ENCODE measurements around the gene ALDH1L2.
A peak's percentile ranks its signal among the peaks of the same experiment; 100 is the strongest.

Gene ALDH1L2

DNA sequence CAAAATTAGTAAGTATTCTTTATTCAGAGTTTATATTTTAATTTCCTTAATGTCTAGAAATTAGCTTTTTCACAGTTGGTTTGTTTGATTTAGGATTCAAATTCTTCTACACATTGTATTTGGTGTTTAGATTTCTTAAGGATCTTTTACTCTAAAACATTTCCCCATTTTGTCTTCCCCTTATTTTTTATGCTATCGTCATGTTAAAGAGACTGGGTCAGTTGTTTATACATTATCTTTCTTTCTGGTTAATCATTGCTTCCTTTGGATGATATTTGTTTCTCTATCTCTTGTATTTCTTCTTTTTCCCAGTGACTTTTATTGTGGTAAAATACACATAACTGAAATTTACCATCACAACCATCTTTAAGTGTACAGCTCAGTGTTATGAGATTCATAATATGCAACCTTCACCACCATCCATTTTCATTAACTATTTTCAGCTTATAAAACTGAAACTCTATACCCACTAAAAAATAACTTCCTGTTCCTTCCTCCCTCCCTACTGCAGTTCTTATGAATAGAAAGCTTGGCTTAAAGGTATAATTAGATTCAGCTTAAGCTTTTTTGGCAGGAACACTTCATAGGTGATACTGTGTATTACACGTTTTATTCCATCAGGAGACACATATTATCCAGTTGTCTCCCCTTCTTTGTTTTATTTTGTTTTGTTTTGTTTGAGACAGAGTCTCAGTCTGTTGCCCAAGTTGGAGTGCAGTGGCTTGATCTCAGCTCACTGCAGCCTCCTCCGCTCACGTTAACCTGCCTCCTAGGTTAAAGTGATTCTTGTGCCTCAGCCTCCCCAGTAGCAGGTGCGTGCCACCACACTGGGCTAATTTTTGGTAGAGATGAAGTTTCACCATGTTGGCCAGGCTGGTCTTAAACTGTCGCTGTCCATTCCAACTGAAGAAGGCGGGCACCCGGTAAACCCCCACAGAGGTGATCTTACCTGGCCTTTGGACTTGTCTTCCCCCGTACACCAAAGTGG lies 53.1 kb downstream of the ALDH1L2 start:
- H3K4me3 ChIP-seq (ENCODE audit: low read length) = no peak overlapping the region
- H3K36me3 ChIP-seq (ENCODE audit: control insufficient read depth, insufficient read depth, low read length, severe bottlenecking) = peaks cover 89% of the 10 kb centered on the region
- no peaks in the 10 kb centered on the region for H3K27me3 ChIP-seq (replicated peaks; ENCODE audit: control insufficient read depth, insufficient read depth, low read length)
- H3K4me1 ChIP-seq (ENCODE audit: control insufficient read depth, insufficient read depth, low read length) = peaks cover 6% of the 10 kb centered on the region
- DNase-seq (ENCODE audit: low read depth) = no peak
- no peaks in the 10 kb centered on the region for H3K9me3 ChIP-seq (ENCODE audit: control insufficient read depth, low read length)
- no peak overlapping the region for H3K9ac ChIP-seq (ENCODE audit: low read length)

DNA sequence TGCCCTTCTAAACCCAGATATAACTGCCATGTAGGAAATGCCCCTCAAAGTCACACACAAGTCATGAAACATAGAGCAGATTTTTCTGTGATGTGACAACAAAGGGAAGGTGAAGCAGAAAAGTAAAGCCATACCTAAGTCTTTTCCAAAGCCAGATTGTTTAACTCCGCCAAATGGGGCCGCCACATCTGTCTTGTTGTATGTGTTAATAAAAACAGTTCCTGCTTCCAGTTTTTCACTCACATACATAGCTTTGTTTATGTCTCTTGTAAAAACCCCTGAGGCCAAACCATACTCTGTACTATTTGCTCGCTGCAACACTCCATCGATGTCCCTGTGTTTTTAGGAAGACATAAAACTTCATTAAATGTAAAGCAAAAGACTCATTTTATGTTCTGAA lies 57.8 kb downstream of the ALDH1L2 start:
- Histone ChIP-seq H3K9ac (ENCODE audit: low read length) (peak overlapping the region; percentile 22), H3K4me1 (ENCODE audit: control insufficient read depth, insufficient read depth, low read length) (peaks cover 21% of the 10 kb centered on the region), H3K27me3 (replicated peaks; ENCODE audit: control insufficient read depth, insufficient read depth, low read length) (no peaks in the 10 kb centered on the region), H3K4me3 (ENCODE audit: low read length) (peak overlapping the region; percentile 7), H3K36me3 (ENCODE audit: control insufficient read depth, insufficient read depth, low read length, severe bottlenecking) (peaks cover 90% of the 10 kb centered on the region), H3K9me3 (ENCODE audit: control insufficient read depth, low read length) (no peaks in the 10 kb centered on the region)
- DNase-seq (ENCODE audit: low read depth) = peak; percentile 48

DNA sequence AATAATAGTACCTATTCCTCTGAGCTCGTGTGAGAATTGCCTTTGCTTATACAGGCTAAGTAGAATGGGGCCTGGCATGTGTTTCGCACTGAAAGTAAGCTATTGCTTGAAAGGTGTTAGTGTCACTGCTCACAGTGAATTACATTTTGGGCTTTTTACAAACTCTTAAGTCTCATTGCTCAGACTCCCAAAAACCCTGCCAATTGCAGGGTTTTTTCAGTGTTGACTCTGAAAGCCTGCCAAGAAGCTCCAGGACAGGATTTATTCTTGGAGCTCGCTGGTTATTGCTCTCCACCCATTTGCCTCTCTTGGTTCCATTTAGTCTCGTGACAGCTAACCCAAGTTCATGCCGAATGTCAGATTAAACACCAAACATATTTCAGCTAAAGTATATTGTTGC lies 58.4 kb downstream of the ALDH1L2 start:
- Histone ChIP-seq H3K27me3 (replicated peaks; ENCODE audit: control insufficient read depth, insufficient read depth, low read length) (no peaks in the 10 kb centered on the region), H3K9ac (ENCODE audit: low read length) (peak overlapping the region; percentile 22), H3K9me3 (ENCODE audit: control insufficient read depth, low read length) (no peaks in the 10 kb centered on the region), H3K36me3 (ENCODE audit: control insufficient read depth, insufficient read depth, low read length, severe bottlenecking) (peaks cover 84% of the 10 kb centered on the region), H3K4me3 (ENCODE audit: low read length) (peak overlapping the region; percentile 7), H3K4me1 (ENCODE audit: control insufficient read depth, insufficient read depth, low read length) (peaks cover 21% of the 10 kb centered on the region)
- DNase-seq (ENCODE audit: low read depth) = peak; percentile 93

DNA sequence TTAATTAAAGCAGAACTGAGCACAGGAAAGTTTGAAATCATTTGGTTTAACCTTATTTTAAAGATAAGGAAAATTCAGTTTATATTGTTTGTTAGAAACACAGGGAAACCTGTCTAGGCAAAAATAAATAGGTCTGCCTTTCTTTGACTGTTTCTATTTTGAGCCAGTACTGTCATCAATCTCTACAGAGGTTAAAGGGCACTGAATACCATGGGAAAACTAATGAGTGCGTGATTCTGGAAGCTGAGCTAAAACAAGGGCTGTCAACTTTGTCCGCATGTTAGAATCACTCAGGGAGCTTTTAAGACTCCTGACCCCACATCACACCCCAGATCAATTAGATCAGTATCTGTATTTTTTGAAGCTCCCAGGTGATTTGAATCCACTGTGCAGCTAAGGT lies 59.3 kb downstream of the ALDH1L2 start:
- Histone ChIP-seq H3K4me1 (ENCODE audit: control insufficient read depth, insufficient read depth, low read length) (peaks cover 21% of the 10 kb centered on the region), H3K4me3 (ENCODE audit: low read length) (no peak overlapping the region), H3K36me3 (ENCODE audit: control insufficient read depth, insufficient read depth, low read length, severe bottlenecking) (peaks cover 84% of the 10 kb centered on the region), H3K9me3 (ENCODE audit: control insufficient read depth, low read length) (no peaks in the 10 kb centered on the region), H3K27me3 (replicated peaks; ENCODE audit: control insufficient read depth, insufficient read depth, low read length) (no peaks in the 10 kb centered on the region), H3K9ac (ENCODE audit: low read length) (no peak overlapping the region)
- DNase-seq (ENCODE audit: low read depth) = no peak

DNA sequence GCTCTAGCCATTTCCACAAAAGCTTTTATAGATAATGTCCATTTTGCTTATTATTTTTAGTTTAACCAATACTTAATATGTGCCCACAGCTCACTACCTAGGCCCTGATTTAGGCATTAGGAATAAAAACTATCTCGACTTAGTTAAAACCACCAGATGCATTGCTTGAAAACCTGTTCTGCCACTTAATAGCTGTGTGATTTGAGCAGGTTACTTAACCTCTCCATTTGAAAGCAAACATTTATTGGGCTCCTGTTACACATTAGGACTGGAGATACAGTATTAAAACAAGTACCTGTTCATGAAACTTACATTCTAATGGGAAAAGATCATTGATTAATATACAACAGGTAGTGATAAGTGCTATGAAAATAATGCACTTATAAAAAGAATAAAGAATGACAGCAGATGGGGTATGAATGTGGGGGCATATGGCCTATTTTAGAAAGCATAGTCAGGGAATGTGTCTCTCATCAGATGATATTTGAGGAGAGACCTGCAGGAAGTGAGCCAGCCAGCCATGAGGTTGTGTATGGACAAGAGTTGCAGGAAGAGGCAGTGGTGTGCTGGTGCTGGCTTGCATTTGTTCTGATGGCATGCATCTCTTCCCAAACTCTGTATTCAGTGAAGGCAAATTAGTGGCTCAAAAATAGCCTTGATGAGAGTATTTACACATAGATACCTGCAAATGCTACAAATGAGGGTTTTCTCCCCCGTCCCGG lies 63.9 kb downstream of the ALDH1L2 start:
- Histone ChIP-seq H3K36me3 (ENCODE audit: control insufficient read depth, insufficient read depth, low read length, severe bottlenecking) (peaks cover 82% of the 10 kb centered on the region), H3K27me3 (replicated peaks; ENCODE audit: control insufficient read depth, insufficient read depth, low read length) (no peaks in the 10 kb centered on the region), H3K4me1 (ENCODE audit: control insufficient read depth, insufficient read depth, low read length) (peaks cover 9% of the 10 kb centered on the region), H3K9ac (ENCODE audit: low read length) (no peak overlapping the region), H3K4me3 (ENCODE audit: low read length) (no peak overlapping the region), H3K9me3 (ENCODE audit: control insufficient read depth, low read length) (no peaks in the 10 kb centered on the region)
- no peak for DNase-seq (ENCODE audit: low read depth)

DNA sequence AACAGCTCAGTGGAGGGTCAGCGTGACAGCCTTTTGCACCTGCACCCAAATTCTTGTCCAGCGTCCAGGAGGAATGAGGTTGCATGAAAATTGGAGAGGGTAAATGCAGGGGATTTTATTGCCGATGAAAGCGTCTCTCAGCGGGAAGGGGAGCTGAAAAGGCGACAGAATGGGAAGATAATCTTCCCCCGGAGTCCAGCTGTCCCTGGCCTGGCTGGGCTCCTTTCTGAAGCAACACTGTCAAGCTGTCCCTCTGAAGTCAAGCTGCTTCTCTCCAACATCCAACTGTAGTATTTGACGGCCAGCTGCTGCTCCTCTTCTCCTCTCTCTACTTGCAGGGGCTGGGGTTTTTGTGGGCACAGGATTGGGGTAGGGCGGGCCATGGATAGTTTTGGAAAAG lies 65.5 kb downstream of the ALDH1L2 start:
- Histone ChIP-seq H3K4me1 (ENCODE audit: control insufficient read depth, insufficient read depth, low read length) (no peaks in the 10 kb centered on the region), H3K9me3 (ENCODE audit: control insufficient read depth, low read length) (peaks cover under 1% of the 10 kb centered on the region), H3K9ac (ENCODE audit: low read length) (no peak overlapping the region), H3K36me3 (ENCODE audit: control insufficient read depth, insufficient read depth, low read length, severe bottlenecking) (peaks cover 78% of the 10 kb centered on the region), H3K27me3 (replicated peaks; ENCODE audit: control insufficient read depth, insufficient read depth, low read length) (no peaks in the 10 kb centered on the region), H3K4me3 (ENCODE audit: low read length) (no peak overlapping the region)
- no peak for DNase-seq (ENCODE audit: low read depth)

DNA sequence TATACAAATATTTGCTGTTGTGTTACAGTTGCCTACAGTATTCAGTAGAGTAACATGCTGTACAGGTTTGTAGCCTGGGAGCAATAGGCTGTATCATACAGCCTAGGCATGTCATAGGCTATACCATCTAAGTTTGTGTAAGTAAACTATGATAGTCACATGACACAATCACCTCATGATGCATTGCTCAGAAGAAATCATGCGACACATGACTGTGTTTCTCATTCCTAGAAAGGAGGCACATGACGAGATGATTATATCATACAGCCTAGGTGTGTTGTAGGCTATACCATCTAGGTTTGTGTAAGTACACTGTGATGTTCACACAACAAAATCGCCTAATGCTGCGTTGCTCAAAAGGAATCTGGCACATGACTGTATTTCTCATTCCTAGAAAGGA lies 66.2 kb downstream of the ALDH1L2 start:
- no peak for DNase-seq (ENCODE audit: low read depth)
- no peak overlapping the region for H3K4me3 ChIP-seq (ENCODE audit: low read length)
- no peaks in the 10 kb centered on the region for H3K27me3 ChIP-seq (replicated peaks; ENCODE audit: control insufficient read depth, insufficient read depth, low read length)
- H3K9ac ChIP-seq (ENCODE audit: low read length) = no peak overlapping the region
- peaks cover 6% of the 10 kb centered on the region for H3K9me3 ChIP-seq (ENCODE audit: control insufficient read depth, low read length)
- H3K4me1 ChIP-seq (ENCODE audit: control insufficient read depth, insufficient read depth, low read length) = no peaks in the 10 kb centered on the region
- peaks cover 78% of the 10 kb centered on the region for H3K36me3 ChIP-seq (ENCODE audit: control insufficient read depth, insufficient read depth, low read length, severe bottlenecking)

DNA sequence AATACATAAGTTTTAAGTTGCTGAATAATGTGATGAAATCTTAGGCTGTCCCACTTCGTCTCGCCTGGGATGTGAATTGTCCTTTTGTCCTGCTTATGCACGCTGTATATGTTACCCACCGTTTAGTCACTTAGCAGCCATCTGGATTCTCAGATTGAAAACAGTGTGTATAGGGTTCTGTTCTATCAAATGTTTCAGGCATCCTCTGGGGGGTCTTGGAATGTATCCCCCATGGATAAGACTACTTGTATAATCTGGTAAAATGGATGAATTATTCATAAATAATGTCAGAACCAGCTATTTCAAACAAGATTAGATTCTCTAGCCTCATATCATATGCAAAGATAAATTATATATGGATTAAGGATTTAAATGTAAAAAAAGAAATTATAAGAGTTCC lies 68.7 kb downstream of the ALDH1L2 start:
- H3K4me3 ChIP-seq (ENCODE audit: low read length) = no peak overlapping the region
- peaks cover 14% of the 10 kb centered on the region for H3K9me3 ChIP-seq (ENCODE audit: control insufficient read depth, low read length)

DNA sequence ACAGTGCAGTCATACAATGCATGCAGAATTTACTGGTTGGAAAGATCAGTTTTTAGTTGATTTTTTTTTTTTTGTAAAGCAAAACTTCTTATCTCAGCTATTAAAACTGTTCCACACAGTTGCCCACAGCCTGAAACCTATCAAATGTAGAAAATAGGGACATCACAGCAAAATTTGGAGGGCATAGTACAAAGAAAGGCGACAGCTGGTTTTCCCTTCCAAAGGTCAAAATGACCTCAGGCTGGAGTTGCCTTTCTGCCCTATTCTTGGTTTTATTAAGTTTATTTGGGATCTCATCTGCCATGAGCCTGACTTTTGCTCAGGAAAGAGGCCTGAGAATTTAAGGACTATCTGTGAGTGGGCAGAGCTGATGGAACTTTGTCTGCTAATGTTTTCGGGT lies 69.7 kb downstream of the ALDH1L2 start:
- H3K4me1 ChIP-seq (ENCODE audit: control insufficient read depth, insufficient read depth, low read length) = no peaks in the 10 kb centered on the region
- no peak overlapping the region for H3K9ac ChIP-seq (ENCODE audit: low read length)
- no peak overlapping the region for H3K4me3 ChIP-seq (ENCODE audit: low read length)
- H3K36me3 ChIP-seq (ENCODE audit: control insufficient read depth, insufficient read depth, low read length, severe bottlenecking) = peaks cover 65% of the 10 kb centered on the region
- H3K27me3 ChIP-seq (replicated peaks; ENCODE audit: control insufficient read depth, insufficient read depth, low read length) = no peaks in the 10 kb centered on the region
- no peak for DNase-seq (ENCODE audit: low read depth)
- H3K9me3 ChIP-seq (ENCODE audit: control insufficient read depth, low read length) = peaks cover 19% of the 10 kb centered on the region

More for the DNA sequence above, 68.7 kb downstream of the ALDH1L2 start:
- Histone ChIP-seq H3K27me3 (replicated peaks; ENCODE audit: control insufficient read depth, insufficient read depth, low read length) (no peaks in the 10 kb centered on the region), H3K9ac (ENCODE audit: low read length) (no peak overlapping the region), H3K36me3 (ENCODE audit: control insufficient read depth, insufficient read depth, low read length, severe bottlenecking) (peaks cover 74% of the 10 kb centered on the region), H3K4me1 (ENCODE audit: control insufficient read depth, insufficient read depth, low read length) (no peaks in the 10 kb centered on the region)
- no peak for DNase-seq (ENCODE audit: low read depth)

DNA sequence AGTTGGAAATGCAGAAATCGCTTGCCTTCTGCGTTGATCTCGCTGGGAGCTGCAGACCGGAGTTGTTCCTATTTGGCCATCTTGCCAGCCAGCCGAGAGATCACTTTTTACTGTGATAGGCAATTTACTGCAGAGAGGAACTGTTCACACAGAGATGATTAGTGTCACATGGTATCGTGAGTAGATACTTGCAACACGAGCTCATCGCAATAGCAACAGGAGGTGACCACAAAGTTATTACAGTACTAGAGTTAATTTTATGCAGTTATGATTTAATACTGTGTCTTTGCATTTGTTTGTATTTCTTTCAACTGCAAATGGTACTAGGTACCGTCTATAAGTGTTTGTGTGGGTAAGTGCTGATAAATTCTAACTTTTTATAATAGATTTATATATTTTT lies 70.4 kb downstream of the ALDH1L2 start:
- no peaks in the 10 kb centered on the region for H3K4me1 ChIP-seq (ENCODE audit: control insufficient read depth, insufficient read depth, low read length)
- peaks cover 58% of the 10 kb centered on the region for H3K36me3 ChIP-seq (ENCODE audit: control insufficient read depth, insufficient read depth, low read length, severe bottlenecking)
- no peak overlapping the region for H3K4me3 ChIP-seq (ENCODE audit: low read length)
- no peaks in the 10 kb centered on the region for H3K27me3 ChIP-seq (replicated peaks; ENCODE audit: control insufficient read depth, insufficient read depth, low read length)
- peaks cover 19% of the 10 kb centered on the region for H3K9me3 ChIP-seq (ENCODE audit: control insufficient read depth, low read length)
- DNase-seq (ENCODE audit: low read depth) = no peak
- H3K9ac ChIP-seq (ENCODE audit: low read length) = no peak overlapping the region

DNA sequence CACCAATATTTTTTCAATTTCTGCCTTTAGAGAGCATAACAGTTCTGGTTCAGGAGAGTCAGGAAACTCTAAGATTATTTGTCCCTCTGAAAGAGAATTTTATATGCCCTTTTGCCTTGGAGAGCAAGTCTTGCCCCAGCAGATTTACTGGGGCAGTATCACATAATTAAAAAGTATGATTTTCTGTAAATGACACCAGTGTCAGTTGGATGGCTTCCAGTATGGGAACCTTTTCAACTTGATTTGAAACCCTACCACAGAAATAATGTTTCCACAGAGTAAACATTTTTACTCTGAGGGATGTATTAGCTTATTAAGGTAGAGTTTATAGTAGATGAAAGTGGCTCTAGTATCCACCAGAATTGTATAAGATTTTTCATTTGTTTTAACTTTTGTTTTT lies 82.8 kb downstream of the ALDH1L2 start:
- no peak for DNase-seq (ENCODE audit: low read depth)
- no peaks in the 10 kb centered on the region for H3K9me3 ChIP-seq (ENCODE audit: control insufficient read depth, low read length)
- H3K27me3 ChIP-seq (replicated peaks; ENCODE audit: control insufficient read depth, insufficient read depth, low read length) = no peaks in the 10 kb centered on the region
- H3K9ac ChIP-seq (ENCODE audit: low read length) = no peak overlapping the region
- no peak overlapping the region for H3K4me3 ChIP-seq (ENCODE audit: low read length)
- peaks cover 79% of the 10 kb centered on the region for H3K36me3 ChIP-seq (ENCODE audit: control insufficient read depth, insufficient read depth, low read length, severe bottlenecking)
- peaks cover 7% of the 10 kb centered on the region for H3K4me1 ChIP-seq (ENCODE audit: control insufficient read depth, insufficient read depth, low read length)

Measured in adipocyte (in vitro differentiated cells).